ENCODE measurements around the gene LECT2.

LECT2 gene

GRCh38 chr5:135954899-135955298 is at the start of gene LECT2:
TSS of gene LECT2 (minus strand) at chr5:135954983. CDS start at chr5:135954833, 150 bp downstream.
- DNase-seq: no peak

GRCh38 chr5:136004436-136004835 is 49.7 kb upstream of the LECT2 start:
- DNase-seq: no peak

- no peak for DNase-seq
These were observed 46.7 kb upstream of the LECT2 start for GRCh38 chr5:136001466-136001981.

- no peak for DNase-seq
These were observed 46.1 kb upstream of the LECT2 start for GRCh38 chr5:136000932-136001331.

GRCh38 chr5:136000147-136000546 is 45.4 kb upstream of the LECT2 start:
- DNase-seq: no peak

GRCh38 chr5:135999406-136000139 is 44.8 kb upstream of the LECT2 start:
- DNase-seq: no peak

- no peak for DNase-seq
These were observed 44.1 kb upstream of the LECT2 start for GRCh38 chr5:135998889-135999288.

GRCh38 chr5:135997673-135998335 is 43.0 kb upstream of the LECT2 start:
- DNase-seq: no peak

- no peak for DNase-seq
These were observed 41.8 kb upstream of the LECT2 start for GRCh38 chr5:135996611-135997010.

- DNase-seq: no peak
These were observed 41.2 kb upstream of the LECT2 start for GRCh38 chr5:135995976-135996375.

GRCh38 chr5:135993880-135994636 is 39.3 kb upstream of the LECT2 start:
- DNase-seq: no peak

GRCh38 chr5:135993335-135993879 is 38.6 kb upstream of the LECT2 start:
- DNase-seq: no peak

GRCh38 chr5:135991429-135991828 is 36.6 kb upstream of the LECT2 start:
- DNase-seq: no peak

GRCh38 chr5:135990528-135991255 is 35.9 kb upstream of the LECT2 start:
- no peak for DNase-seq

- no peak for DNase-seq
These were observed 34.9 kb upstream of the LECT2 start for GRCh38 chr5:135989686-135990085.

GRCh38 chr5:135988546-135988945 is 33.8 kb upstream of the LECT2 start:
- DNase-seq: no peak

- DNase-seq: no peak
These were observed 32.2 kb upstream of the LECT2 start for GRCh38 chr5:135986891-135987401.

- DNase-seq: no peak
These were observed 31.6 kb upstream of the LECT2 start for GRCh38 chr5:135986401-135986800.

GRCh38 chr5:135985951-135986350 is 31.2 kb upstream of the LECT2 start:
- no peak for DNase-seq

GRCh38 chr5:135980620-135981019 is 25.8 kb upstream of the LECT2 start:
- DNase-seq: no peak

- no peak for DNase-seq
These were observed 24.7 kb upstream of the LECT2 start for GRCh38 chr5:135979510-135979909.

- DNase-seq: no peak
These were observed 24.2 kb upstream of the LECT2 start for GRCh38 chr5:135978993-135979392.
